GM04503 (cell line): Measurements from ENCODE around the gene GNPAT.
A peak's percentile ranks its signal among the peaks of the same experiment; 100 is the strongest.

Source experiments
- DNase-seq: peaks from one replicate; pipeline ENCODE4 v3.0.0-alpha.2; 2012; ENCODE audit warnings: low read depth

Gene GNPAT

GRCh38 chr1:231242516-231243198 lies 1.6 kb downstream of the GNPAT start:
- no peak for DNase-seq

- DNase-seq = no peak
Measured at GRCh38 chr1:231248778-231249177, 7.8 kb downstream of the GNPAT start.

GRCh38 chr1:231252336-231252735 lies 11.3 kb downstream of the GNPAT start:
- no peak for DNase-seq

GRCh38 chr1:231260351-231260750 lies 19.3 kb downstream of the GNPAT start:
- no peak for DNase-seq

- no peak for DNase-seq
Measured at GRCh38 chr1:231264642-231265041, 23.6 kb downstream of the GNPAT start.

- no peak for DNase-seq
Measured at GRCh38 chr1:231265379-231265778, 24.4 kb downstream of the GNPAT start.

GRCh38 chr1:231266811-231267322 lies 25.9 kb downstream of the GNPAT start:
- DNase-seq = no peak

GRCh38 chr1:231272173-231272572 lies 31.2 kb downstream of the GNPAT start:
- DNase-seq = no peak

GRCh38 chr1:231272880-231273279 lies 31.9 kb downstream of the GNPAT start:
- peak; percentile 5 for DNase-seq

GRCh38 chr1:231274119-231274825 lies 33.3 kb downstream of the GNPAT start:
- DNase-seq = no peak

- DNase-seq = no peak
Measured at GRCh38 chr1:231278100-231278790, 37.2 kb downstream of the GNPAT start.

- no peak for DNase-seq
Measured at GRCh38 chr1:231279081-231279480, 38.1 kb downstream of the GNPAT start.

- DNase-seq = no peak
Measured at GRCh38 chr1:231279683-231280082, 38.7 kb downstream of the GNPAT start.

- no peak for DNase-seq
Measured at GRCh38 chr1:231284441-231284840, 43.4 kb downstream of the GNPAT start.

GRCh38 chr1:231286603-231287002 lies 45.6 kb downstream of the GNPAT start:
- no peak for DNase-seq

GRCh38 chr1:231295938-231296337 lies 54.9 kb downstream of the GNPAT start:
- no peak for DNase-seq

- DNase-seq = no peak
Measured at GRCh38 chr1:231301990-231302389, 61.0 kb downstream of the GNPAT start.

- DNase-seq = no peak
Measured at GRCh38 chr1:231310391-231310934, 69.5 kb downstream of the GNPAT start.

- no peak for DNase-seq
Measured at GRCh38 chr1:231311720-231312431, 70.9 kb downstream of the GNPAT start.

- no peak for DNase-seq
Measured at GRCh38 chr1:231312432-231312788, 71.4 kb downstream of the GNPAT start.

GRCh38 chr1:231313661-231314060 lies 72.6 kb downstream of the GNPAT start:
- DNase-seq = no peak

- DNase-seq = no peak
Measured at GRCh38 chr1:231315887-231316286, 74.9 kb downstream of the GNPAT start.
